HG03095 (cell line): ENCODE measurements around the gene PAPSS1.

Experiments used
- ATAC-seq: cut with Tn5 transposase; IDR thresholded peaks from one replicate; pipeline ENCODE4 v1.9.1; 2021; ENCODE audit warnings: moderate library complexity; ENCODE audit not compliant: unreplicated experiment

Gene PAPSS1

DNA sequence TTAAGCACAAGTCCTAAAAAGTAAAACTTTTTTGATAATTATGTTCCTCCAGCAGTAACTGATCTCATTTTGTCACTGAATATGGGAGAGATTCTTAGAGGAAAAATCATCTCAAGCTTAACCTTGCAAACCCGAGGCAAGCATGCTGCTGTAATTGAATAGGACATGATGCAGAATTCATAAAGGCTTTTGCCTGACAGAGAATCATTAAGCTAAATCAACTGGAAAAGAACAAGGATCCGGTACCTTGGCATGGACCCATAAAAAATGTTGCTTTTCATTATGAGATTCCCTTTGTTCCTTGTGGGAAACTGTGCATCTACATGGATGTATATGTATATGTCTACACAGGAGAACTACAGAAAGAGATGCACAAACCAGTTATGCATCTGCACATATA lies 149.1 kb downstream of the PAPSS1 start:
- no peak for ATAC-seq

DNA sequence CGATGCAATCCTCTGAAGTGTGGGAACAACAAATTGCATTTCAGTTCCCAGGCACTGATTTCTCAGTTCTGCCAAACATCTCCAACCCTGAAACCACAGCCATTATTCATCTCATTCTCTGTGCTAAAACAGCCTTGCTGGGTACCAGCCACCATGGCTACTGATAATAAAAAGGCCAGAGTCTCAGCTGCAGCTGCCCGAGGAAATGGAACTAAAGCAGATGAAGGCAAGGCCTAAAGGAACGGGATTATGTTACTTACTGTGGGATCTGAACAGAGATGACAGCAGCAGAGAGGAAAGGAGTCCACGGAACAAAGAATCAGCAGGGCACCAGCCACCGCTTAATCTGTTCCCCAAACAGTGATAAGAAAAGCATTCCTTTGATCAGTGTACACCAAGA lies 155.7 kb downstream of the PAPSS1 start:
- no peak for ATAC-seq
